ENCODE results near the gene CCNYL1. TPM values are rescaled to one million over a fixed set of nuclear protein-coding genes. Genes with fewer than 3 reads are reported as not detected.
"Not testable (repeated sequence)": the region's sequence is repeated elsewhere in the genome, so short reads cannot be mapped to it uniquely, and the experiment has no call there.

The CCNYL1 gene
- total and polyA plus RNA-seq, 2 donors = 7.9 to 18.8 TPM

GRCh38 chr2:207733597-207734240 is 22.3 kb downstream of the CCNYL1 start:
- WGBS = 88% methylated on average over 2 of the region's 2 CpGs
- Histone ChIP-seq H3K4me3 (ENCODE audit: low read depth, low read length) (no peak overlapping the region), H3K27ac (ENCODE audit: low read depth) (no peak overlapping the region), H3K36me3 (ENCODE audit: insufficient read depth) (no peaks in the 10 kb centered on the region), H3K4me1 (ENCODE audit: insufficient read depth) (no peaks in the 10 kb centered on the region)
- DNase-seq (ENCODE audit: extremely low spot score) = no peak

DNA sequence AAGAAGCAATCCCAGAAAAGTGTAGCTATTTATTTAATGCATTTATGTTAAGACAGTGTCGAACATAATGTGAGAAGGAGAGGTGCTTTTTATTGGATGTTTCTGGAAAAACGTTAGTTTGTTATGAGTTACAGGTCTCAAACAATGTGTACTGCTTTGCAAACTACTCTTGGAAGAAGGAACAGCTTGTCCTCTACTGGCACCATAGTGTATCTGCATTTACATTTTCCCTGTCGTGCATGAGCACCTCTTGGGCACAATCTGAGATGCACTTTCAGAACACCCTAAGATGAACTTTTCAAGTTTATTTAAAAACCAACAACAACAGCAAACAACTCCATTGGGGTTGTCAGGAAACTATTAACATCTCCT is 22.8 kb downstream of the CCNYL1 start:
- Histone ChIP-seq H3K27ac (ENCODE audit: low read depth) (no peak overlapping the region), H3K4me3 (ENCODE audit: low read depth, low read length) (no peak overlapping the region), H3K36me3 (ENCODE audit: insufficient read depth) (no peaks in the 10 kb centered on the region), H3K4me1 (ENCODE audit: insufficient read depth) (no peaks in the 10 kb centered on the region)
- DNase-seq (ENCODE audit: extremely low spot score) = no peak
- 30% methylated on average over 3 of the region's 3 CpGs for WGBS

- DNase-seq (ENCODE audit: extremely low spot score) = no peak
- Histone ChIP-seq H3K4me3 (ENCODE audit: low read depth, low read length) (no peak overlapping the region), H3K27ac (ENCODE audit: low read depth) (no peak overlapping the region), H3K4me1 (ENCODE audit: insufficient read depth) (no peaks in the 10 kb centered on the region), H3K36me3 (ENCODE audit: insufficient read depth) (no peaks in the 10 kb centered on the region)
- 87% methylated on average over 4 of the region's 4 CpGs for WGBS
These were observed 23.4 kb downstream of the CCNYL1 start for GRCh38 chr2:207734636-207735512.

DNA sequence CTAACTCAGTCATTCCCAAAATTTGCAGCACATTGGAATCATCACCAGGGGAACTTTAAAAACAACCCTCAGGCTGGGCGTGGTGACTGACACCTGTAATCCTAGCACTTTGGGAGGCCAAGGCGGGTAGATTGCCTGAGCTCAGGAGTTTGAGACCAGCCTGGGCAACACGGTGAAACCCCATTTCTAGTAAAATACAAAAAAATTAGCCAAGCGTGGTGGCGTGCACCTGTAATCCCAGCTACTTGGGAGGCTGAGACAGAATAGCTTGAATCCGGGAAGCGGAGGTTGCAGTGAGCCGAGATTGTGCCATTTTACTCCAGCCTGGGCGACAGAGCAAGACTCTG is 24.0 kb downstream of the CCNYL1 start:
- not testable (repeated sequence) for H3K27ac ChIP-seq (ENCODE audit: low read depth); DNase-seq (ENCODE audit: extremely low spot score); H3K36me3 ChIP-seq (ENCODE audit: insufficient read depth); H3K4me3 ChIP-seq (ENCODE audit: low read depth, low read length); H3K4me1 ChIP-seq (ENCODE audit: insufficient read depth)
- 93% methylated on average over 9 of the region's 9 CpGs for WGBS

DNA sequence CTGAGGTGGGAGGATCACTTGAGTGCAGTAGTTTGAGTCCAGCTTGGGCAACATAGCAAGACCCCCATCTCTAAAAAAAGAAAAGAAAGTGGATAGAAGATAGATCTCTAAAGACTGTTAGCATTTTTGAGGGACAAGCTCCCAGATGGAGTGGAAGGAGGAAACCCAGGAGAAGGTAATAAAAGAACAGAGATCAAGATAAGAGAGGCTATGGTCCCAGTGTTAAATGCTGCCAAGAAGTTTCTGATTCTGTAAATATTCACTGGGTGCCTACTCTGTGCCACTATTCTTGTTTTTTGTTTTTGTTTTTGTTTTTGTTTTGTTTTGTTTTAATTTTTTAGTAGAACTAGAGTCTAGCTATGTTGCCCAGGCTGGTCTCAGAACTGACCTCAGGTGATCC is 32.1 kb downstream of the CCNYL1 start:
- Histone ChIP-seq H3K36me3 (ENCODE audit: insufficient read depth) (no peaks in the 10 kb centered on the region), H3K27ac (ENCODE audit: low read depth) (no peak overlapping the region), H3K4me1 (ENCODE audit: insufficient read depth) (no peaks in the 10 kb centered on the region), H3K4me3 (ENCODE audit: low read depth, low read length) (no peak overlapping the region)
- DNase-seq (ENCODE audit: extremely low spot score) = no peak

DNA sequence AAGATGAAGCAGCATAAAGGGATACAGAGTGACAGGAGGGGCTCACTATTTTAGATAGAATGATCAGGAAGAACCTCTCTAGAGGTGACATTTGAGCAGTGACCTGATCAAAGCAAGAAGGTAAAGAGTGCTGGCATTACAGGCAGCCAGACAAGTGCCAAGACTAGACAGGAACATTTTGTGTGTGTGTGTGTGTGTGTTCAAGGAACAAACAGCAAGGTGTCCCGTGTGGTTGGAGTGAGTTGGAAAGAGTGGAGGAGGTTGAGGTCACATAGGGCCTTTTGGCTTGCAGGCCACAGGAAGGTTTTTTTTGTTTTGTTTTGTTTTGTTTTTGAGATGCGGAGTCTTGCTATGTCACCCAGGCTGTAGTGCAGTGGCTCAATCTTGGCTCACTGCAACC is 32.6 kb downstream of the CCNYL1 start:
- Histone ChIP-seq H3K36me3 (ENCODE audit: insufficient read depth) (no peaks in the 10 kb centered on the region), H3K4me1 (ENCODE audit: insufficient read depth) (no peaks in the 10 kb centered on the region), H3K27ac (ENCODE audit: low read depth) (no peak overlapping the region), H3K4me3 (ENCODE audit: low read depth, low read length) (no peak overlapping the region)
- WGBS = 78% methylated on average over 2 of the region's 2 CpGs
- DNase-seq (ENCODE audit: extremely low spot score) = no peak

GRCh38 chr2:207744451-207744850 is 33.0 kb downstream of the CCNYL1 start:
- 94% methylated on average over 11 of the region's 11 CpGs for WGBS
- Histone ChIP-seq H3K27ac (ENCODE audit: low read depth) (no peak overlapping the region), H3K4me3 (ENCODE audit: low read depth, low read length) (no peak overlapping the region), H3K36me3 (ENCODE audit: insufficient read depth) (no peaks in the 10 kb centered on the region), H3K4me1 (ENCODE audit: insufficient read depth) (no peaks in the 10 kb centered on the region)
- DNase-seq (ENCODE audit: extremely low spot score) = no peak

GRCh38 chr2:207746131-207746530 is 34.7 kb downstream of the CCNYL1 start:
- Histone ChIP-seq H3K4me3 (ENCODE audit: low read depth, low read length) (no peak overlapping the region), H3K36me3 (ENCODE audit: insufficient read depth) (no peaks in the 10 kb centered on the region), H3K27ac (ENCODE audit: low read depth) (no peak overlapping the region), H3K4me1 (ENCODE audit: insufficient read depth) (no peaks in the 10 kb centered on the region)
- 39% methylated on average over 1 of the region's 1 CpG for WGBS
- no peak for DNase-seq (ENCODE audit: extremely low spot score)

- no peak for DNase-seq (ENCODE audit: extremely low spot score)
- H3K4me1 ChIP-seq (ENCODE audit: insufficient read depth) = no peaks in the 10 kb centered on the region
- 92% methylated on average over 15 of the region's 15 CpGs for WGBS
- H3K27ac ChIP-seq (ENCODE audit: low read depth) = no peak overlapping the region
- no peaks in the 10 kb centered on the region for H3K36me3 ChIP-seq (ENCODE audit: insufficient read depth)
- no peak overlapping the region for H3K4me3 ChIP-seq (ENCODE audit: low read depth, low read length)
These were observed 36.5 kb downstream of the CCNYL1 start for GRCh38 chr2:207747653-207748560.

GRCh38 chr2:207748993-207749392 is 37.6 kb downstream of the CCNYL1 start:
- Histone ChIP-seq H3K4me3 (ENCODE audit: low read depth, low read length) (no peak overlapping the region), H3K36me3 (ENCODE audit: insufficient read depth) (no peaks in the 10 kb centered on the region), H3K4me1 (ENCODE audit: insufficient read depth) (no peaks in the 10 kb centered on the region), H3K27ac (ENCODE audit: low read depth) (no peak overlapping the region)
- no peak for DNase-seq (ENCODE audit: extremely low spot score)

GRCh38 chr2:207749873-207750272 is 38.4 kb downstream of the CCNYL1 start:
- H3K36me3 ChIP-seq (ENCODE audit: insufficient read depth) = no peaks in the 10 kb centered on the region

DNA sequence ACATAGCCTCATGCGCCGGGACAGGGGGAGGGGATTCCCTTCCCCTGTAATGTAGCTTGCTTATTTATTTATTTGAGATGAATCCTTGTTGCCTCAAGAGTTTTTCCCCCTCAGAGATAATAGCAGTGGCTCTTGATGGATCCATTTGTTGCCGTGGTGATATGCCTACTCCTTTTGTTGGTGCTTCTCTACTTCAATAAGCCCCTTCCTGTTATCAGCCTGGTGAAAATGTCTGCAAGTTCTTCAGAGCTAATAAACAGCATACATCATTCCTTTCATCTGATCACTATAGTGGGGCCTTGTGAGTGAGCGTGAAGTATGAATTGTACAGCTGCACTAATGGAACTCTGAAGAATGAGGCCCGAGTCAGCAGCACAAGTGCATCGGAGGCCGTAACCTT is 38.9 kb downstream of the CCNYL1 start:
- Histone ChIP-seq H3K36me3 (ENCODE audit: insufficient read depth) (no peaks in the 10 kb centered on the region), H3K27ac (ENCODE audit: low read depth) (no peak overlapping the region), H3K4me3 (ENCODE audit: low read depth, low read length) (no peak overlapping the region), H3K4me1 (ENCODE audit: insufficient read depth) (no peaks in the 10 kb centered on the region)
- no peak for DNase-seq (ENCODE audit: extremely low spot score)
- 80% methylated on average over 7 of the region's 7 CpGs for WGBS

More at GRCh38 chr2:207749873-207750272, 38.4 kb downstream of the CCNYL1 start:
- WGBS = 54% methylated on average over 2 of the region's 2 CpGs
- Histone ChIP-seq H3K27ac (ENCODE audit: low read depth) (no peak overlapping the region), H3K4me1 (ENCODE audit: insufficient read depth) (no peaks in the 10 kb centered on the region), H3K4me3 (ENCODE audit: low read depth, low read length) (no peak overlapping the region)
- DNase-seq (ENCODE audit: extremely low spot score) = no peak

GRCh38 chr2:207750876-207751275 is 39.4 kb downstream of the CCNYL1 start:
- no peak for DNase-seq (ENCODE audit: extremely low spot score)
- WGBS = 83% methylated on average over 2 of the region's 2 CpGs
- Histone ChIP-seq H3K27ac (ENCODE audit: low read depth) (no peak overlapping the region), H3K4me1 (ENCODE audit: insufficient read depth) (no peaks in the 10 kb centered on the region), H3K4me3 (ENCODE audit: low read depth, low read length) (no peak overlapping the region), H3K36me3 (ENCODE audit: insufficient read depth) (no peaks in the 10 kb centered on the region)

- not testable (repeated sequence) for H3K4me3 ChIP-seq (ENCODE audit: low read depth, low read length); H3K27ac ChIP-seq (ENCODE audit: low read depth); DNase-seq (ENCODE audit: extremely low spot score); H3K4me1 ChIP-seq (ENCODE audit: insufficient read depth); H3K36me3 ChIP-seq (ENCODE audit: insufficient read depth)
- WGBS = 91% methylated on average over 2 of the region's 2 CpGs
These were observed 42.2 kb downstream of the CCNYL1 start for GRCh38 chr2:207753688-207754087.
